Ureter (tissue), 1 donor: ENCODE results near the gene FGFR2. TPM values are rescaled to one million over a fixed set of nuclear protein-coding genes. Genes with fewer than 3 reads are reported as not detected.
"Not testable (repeated sequence)": the region's sequence is repeated elsewhere in the genome, so short reads cannot be mapped to it uniquely, and the experiment has no call there.

Source experiments
- DNase-seq: peaks from one replicate; pipeline ENCODE4 v3.0.0-alpha.2; 2020; ENCODE audit warnings: low spot score
- total RNA-seq: library from RNA; stranded (reverse); gene quantifications from one replicate; pipeline ENCODE4 v1.2.4, GENCODE V29; 2023
- donor health status: DM: yes; HTN: yes; CAD: no.

FGFR2 gene
- total RNA-seq, 1 donor from 2014 or later = 36.2 TPM

DNA sequence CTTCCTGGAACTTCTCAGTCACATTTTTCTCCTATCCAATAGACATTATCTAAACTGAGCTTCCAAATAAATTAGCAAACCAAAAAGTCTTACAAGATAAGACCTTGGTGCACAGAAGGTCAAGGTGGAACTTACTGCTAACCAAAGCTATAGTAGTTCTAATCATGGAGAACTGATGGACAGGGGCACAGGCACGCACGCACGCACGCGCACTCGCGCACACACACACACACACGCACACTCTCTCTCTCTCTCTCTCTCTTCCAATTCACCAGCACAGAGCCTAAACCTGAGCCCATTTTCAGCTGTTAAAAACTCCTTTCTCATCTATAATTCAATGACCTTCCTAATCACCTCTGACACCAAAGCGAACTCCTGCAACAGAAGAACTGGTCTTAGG lies 7.5 kb downstream of the FGFR2 start:
- no peak for DNase-seq

DNA sequence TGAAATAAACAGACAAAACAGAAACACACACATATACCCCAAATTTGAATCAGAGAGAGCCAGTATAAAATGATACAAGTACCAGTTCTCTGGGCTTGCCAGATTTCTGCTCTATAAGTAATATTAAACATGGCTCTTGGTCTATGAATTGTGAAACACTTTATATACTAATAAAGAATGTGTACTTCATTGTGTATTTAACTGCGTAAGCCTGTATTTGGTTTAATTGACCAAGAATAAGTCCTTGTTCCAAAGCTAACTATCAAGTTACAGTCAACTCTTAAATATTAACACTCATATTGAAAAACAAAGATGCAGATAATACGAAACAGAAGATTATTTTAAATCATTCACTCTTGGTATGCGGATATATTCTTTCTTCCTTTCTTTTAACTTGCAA lies 8.7 kb downstream of the FGFR2 start:
- no peak for DNase-seq

DNA sequence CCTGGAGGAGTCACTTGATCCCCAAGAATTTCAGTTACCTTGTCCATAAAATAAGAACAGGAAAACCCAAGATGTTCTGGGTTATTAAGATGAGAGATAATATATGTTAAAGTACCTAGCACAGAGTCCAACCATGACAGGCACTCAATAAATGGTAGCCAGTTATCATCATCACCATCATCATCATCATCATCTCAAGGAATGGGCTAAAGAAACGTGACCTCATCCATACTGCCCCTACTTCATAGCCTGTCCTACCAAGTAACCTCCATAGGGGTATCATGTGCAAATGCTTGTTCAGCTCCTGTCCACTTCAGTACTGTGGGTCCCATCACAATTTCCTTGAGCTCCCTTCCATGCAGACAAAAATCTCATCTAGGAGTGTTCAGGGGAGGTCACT lies 14.4 kb downstream of the FGFR2 start:
- DNase-seq = no peak

DNA sequence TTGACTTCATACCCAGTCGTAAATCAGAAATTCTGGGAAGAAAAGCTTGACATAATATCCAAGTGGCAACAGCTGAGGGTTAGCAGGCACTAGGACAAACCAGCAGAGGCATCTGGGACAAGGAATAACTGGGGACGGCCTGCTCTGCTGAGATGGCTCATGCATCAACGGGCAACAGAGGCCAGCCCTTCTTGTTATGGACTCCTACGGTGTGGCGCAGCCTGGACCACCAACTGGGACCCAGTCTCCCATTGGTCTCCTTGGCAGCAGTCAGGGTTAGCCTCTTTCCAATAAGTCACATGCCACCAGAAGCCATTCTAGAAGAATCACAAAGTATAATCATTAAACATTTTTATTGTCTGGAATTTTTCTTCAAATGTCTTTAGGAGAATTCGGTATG lies 15.0 kb downstream of the FGFR2 start:
- DNase-seq = no peak

DNA sequence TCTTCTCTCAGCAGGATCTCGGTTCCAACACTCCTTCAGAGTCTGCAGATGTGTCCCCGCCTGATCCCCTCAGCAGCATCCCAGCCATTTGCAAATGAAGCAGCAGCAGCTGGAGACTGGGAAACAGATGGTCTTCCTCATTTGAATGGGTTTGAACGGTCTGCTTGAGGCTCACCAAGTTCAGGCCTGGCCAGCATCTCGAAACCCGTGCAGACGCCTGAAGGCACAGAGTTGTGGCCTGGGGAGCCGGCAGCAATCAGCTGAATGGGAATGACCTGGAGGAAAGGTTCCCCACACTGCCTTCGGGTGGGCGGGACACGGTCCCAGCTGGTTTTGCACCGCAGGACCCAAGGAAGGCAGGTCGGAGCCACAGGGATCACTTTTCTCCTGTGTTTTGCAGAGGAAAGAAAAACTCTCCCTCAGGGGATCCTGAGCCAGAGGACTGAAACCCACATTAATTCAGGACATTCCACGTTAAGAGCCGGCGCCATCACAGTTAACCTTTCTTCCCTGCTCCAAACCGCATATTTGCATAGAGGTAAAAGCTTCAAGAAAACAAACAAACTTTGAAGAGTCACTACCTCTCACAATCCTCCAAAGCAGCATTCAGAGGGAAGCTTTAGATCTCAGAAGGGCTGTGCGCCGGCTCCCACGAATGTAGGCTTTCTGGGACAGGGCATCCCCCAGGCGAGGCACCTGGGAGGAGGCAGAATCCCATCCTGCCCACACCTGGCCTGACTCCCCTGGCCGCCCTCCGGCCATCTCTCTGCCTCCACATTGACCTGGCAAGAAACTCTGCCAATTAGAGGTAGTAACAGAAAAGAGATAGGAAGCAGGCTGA lies 17.7 kb downstream of the FGFR2 start:
- no peak for DNase-seq

DNA sequence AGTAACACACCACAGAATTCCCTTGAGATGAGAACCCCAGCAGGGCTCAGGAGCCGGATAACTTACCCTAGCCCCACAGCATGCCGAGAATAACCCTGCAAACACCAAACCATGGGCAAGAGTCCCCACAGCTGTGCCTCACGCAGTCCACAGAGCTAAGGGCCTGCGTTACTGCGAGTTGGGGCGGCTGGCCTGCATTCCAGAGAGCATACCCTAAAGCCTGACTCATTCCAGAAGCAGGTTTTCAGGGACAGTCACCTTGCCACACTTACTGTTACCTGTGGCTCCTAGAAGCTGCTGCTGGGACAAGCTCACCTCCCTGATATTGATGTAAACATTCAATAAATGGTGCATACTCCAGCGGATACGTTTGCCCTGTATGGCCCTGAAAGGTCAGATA lies 18.6 kb downstream of the FGFR2 start:
- DNase-seq = no peak

DNA sequence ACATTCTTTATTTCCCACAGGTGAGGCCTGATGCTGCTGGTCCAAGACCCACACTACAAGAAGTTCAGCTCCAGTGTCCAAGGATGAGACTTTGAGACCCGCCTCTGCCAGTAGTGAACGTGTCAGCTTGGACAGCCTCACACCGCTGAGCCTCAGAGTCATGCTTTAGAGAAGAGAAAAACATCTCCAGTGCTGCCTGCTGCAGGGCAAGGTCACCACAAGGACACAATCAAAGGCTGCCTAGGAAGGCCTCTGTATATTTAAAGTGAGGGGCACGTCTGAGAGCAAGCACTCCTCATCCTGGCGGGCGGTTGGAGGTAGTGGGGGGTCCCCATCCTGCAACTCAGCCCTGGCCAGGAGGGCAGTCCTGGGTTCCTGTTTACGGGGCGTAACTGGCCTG lies 19.3 kb downstream of the FGFR2 start:
- no peak for DNase-seq

DNA sequence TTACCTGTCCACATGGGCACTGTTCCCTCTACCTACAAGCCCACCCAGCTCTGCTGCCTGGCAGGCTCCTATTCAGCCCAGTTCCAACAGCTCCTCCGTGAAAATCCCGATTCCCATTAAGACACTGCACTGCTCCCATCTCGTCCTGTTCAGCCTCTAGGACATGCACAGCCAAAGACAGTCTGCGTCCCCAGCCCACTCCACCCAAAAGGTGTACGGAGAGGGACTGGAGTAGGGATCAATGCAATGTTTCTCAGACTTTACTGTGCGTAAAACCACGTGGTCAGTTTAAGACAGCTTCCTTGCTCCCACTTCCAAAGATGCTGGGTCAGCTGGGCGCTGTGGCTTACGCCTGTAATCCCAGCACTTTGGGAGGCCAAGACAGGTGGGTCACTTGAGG lies 19.9 kb downstream of the FGFR2 start:
- no peak for DNase-seq

DNA sequence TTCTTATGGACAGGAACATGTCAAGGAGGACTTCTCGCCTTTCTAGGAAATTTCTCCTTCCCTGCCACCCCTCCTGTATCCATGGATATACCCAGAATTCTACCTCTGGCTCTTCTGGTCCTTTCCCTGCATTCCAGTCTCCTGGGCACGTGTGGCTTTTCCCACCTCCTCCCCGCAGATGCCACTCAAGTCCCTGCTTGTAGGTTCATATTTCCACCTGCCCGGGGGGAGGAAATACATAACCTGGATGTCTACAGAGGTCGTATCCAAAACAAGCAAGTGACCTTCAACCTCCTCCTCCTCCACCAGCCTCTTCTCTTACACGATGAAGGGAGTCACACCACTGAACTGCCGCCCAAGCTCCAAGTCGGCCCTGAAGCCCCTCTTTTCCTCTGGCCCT lies 20.7 kb downstream of the FGFR2 start:
- DNase-seq = no peak

DNA sequence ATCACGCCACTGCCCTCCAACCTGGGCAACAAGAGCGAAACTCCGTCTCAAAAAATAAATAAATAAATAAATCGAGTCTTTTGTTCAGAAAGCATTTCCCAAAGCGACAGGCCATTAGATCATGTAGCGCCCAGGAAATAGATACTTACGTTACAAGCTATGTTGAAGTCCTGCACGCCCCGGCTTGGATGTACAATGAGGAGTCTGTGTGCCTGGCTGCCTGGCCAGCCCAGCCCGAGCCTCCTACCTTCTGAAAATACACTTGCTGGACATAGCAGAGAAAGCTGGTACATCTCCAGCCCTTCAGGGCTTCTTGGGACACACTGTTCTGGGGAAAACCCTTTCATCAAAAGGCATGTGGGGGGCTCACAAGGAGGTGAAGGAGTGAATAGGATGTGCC lies 22.1 kb downstream of the FGFR2 start:
- no peak for DNase-seq

DNA sequence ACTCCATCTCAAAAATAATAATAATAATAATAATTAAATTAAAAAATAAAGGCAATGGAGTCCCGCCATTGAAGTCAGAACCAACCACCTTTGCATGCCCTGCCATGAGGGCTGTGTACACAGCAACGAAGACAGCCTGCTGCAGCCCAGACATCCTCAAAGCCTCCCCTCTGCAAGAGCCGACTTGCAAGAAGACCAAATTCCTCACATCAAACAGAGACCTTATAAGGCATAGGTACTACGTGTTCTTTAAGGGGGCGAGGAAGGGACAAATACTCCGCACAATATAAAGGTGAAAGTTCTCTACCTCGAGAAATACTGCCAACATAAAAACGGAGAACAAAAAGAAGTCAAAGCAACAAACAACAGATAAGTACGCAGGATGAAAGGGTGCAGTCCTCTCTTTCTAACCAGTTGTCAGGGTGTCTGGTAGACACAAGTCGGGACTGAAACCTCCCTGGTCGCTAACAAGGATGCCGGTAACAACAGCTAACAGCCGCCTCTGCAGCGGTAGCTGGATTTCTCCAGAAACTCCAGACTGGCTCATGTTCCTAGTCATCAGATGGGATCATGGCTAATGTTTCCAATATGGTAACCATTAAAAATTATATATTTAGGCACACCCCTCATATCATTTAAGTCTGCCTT lies 23.6 kb downstream of the FGFR2 start:
- no peak for DNase-seq

DNA sequence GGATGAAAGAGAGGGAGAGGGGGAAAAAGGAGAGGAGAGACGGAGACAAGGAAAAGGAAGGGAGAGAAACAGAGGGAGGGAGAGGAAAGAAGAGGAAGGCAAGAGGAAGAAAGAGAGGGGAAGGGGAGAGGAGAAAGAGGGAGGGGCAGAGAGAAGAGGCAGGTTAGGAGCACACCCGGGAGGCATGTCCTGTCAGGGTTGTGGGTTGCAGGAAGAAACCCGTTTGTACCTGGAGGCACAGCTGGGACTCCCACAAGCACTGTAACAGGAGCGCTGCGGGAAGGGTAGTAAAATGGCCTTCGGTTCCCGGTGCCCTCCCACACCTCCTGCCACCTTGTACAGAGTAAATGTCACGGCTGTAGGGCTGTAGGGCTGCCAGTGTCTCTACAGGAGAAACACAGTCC lies 24.7 kb downstream of the FGFR2 start:
- DNase-seq = no peak

DNA sequence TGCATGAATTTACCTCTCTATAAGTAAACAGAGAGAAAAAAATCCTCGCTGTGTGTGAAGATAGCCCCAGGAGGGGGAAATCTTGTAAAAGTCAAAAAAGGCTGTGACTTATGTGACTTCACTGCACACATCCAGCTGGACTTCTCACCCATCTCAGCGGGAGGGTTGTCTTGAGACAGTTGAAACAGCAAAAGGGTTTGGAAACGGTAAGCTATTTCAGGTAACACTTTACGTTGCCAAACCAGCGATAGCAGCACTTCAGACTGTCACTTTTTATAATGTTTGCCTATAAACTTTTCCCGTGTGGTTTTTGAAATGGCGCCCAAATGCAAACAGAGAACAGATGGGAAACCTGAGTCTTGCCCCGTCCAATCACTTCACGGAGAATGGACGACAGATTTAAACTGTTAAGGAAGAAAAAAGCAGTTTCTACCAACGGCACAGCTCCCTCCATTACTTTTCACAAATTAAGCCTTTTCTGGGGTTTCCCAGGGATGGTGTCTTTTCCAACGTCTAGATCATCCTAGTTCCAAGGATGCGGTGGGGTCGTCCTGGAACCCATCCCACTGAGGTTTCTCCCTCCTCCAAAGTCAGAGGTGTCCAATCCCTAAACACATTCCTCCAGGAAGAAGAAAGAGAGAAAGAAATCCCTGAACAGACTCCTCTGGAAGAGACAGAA lies 25.2 kb downstream of the FGFR2 start:
- DNase-seq = no peak

DNA sequence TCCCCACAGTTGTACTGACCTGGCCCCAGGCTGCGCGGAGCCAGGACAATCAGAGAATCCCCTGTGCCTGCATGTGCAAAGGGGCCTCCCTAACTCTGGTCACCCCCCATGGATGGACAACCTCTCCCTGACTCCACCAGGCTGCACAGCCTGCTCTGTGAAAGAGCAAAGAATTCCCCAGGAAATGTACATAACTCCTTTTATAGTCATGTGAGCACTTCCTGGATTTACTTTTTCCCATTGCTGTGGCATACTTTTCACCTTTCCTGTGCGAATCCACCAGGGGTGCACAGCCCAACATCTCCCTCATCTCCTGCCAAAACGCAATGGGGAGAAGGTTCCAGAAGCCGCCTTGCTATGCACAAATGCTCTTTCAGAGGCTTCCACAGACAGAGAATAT lies 27.9 kb downstream of the FGFR2 start:
- DNase-seq = no peak

DNA sequence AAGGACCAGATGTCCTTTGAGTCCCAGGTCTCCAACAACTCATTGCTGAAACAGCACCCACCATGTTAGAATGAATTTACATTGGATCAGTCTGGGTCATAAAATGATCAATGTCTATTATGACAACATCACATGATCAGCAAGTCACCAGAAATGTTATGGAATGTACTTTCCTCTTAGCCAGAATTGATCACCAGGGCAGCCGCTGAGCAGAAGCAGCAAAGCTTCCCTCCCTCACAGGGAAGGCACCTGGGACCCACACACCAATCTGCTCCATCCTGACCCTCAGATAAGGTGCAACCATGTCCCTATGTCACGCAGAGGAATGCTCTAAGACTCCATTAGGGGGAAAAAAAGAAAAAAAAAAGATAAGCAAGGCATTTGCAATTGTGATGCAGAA lies 30.0 kb downstream of the FGFR2 start:
- DNase-seq = no peak

DNA sequence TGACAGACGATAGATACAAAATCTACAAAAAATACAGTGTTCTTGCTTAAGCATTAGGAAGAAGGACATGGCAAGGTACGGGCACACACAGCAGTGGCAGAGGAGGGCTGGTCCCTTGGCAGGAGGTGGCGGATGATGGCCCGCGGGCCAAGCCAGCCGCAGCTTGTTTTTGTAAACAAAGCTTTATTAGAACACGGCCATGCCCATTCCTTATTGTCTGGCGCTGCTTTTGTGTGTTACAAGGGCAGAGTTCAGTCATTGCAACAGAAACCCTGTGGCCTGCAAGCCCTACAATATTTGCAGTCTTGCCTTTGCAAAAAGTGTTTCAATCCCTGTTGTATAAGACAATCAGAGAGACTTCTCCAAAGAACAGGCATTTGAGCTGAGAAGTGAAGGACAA lies 30.7 kb downstream of the FGFR2 start:
- no peak for DNase-seq

DNA sequence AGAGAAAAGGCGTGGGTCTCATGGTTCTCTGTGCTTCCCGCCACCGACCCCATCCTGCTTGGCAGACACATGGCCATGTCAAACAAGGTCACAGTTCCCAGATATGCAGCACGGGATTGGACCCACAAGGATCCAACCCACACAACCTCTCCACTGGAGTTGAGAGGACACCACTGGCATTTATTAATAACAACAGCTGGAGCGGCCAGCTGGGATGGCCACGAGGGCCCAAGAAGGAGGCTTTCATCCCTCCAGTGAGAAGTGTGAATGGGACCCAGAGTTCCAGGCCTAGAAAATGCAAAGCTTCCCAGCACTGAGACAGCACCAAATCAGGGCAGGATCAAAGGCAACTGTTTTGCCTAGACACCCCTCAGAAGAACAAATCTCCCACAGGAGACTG lies 31.5 kb downstream of the FGFR2 start:
- no peak for DNase-seq

DNA sequence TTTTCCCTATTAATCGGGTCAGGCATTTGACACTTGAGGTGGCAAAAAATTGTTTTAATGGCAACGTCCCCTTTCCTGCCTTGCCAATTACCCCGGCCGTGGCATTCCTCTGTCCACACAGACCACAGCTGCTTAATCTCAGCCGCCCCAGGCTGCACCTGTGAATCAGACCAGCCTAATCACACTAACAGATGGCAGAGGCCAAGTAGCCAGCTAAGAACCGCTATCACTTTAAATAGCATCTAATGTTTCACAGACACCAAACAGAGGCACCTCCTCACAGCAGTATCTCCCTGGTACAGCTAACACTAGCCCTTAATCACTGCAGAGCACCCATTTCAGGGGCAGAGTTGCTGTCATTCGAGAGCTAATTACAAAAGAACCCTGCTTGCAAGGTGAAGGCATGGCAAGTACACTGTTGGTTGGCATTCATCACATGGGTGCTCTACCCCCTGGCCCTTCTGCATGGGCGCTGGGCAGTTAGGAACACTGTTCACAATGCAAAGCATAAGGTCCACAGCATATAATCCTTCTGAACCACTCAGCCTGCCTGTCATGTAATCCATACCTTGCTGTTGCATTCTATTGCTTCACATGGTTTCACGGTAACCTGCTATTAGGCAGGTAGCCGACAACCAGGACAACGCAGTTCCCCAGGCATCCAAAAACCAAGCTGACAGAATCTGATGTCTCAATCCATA lies 38.8 kb downstream of the FGFR2 start:
- DNase-seq = no peak

DNA sequence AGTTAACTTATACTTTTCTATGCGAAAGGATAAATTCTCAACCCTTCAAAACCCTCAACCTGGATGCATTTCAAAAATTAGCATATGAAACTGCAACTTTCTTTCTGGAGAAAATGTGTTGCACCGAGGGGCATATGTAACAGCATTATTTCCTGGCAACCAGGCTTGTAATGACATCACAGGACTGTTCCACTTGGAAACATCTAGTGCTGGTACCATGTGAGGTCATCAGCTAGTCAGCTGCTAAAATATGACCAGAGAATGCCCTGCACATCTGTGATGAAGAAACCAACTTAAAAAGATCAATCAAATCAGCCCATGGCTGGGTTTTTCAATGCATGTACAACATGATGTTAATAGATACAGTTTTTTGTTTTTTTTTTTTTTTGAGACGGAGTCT lies 40.0 kb downstream of the FGFR2 start:
- no peak for DNase-seq

DNA sequence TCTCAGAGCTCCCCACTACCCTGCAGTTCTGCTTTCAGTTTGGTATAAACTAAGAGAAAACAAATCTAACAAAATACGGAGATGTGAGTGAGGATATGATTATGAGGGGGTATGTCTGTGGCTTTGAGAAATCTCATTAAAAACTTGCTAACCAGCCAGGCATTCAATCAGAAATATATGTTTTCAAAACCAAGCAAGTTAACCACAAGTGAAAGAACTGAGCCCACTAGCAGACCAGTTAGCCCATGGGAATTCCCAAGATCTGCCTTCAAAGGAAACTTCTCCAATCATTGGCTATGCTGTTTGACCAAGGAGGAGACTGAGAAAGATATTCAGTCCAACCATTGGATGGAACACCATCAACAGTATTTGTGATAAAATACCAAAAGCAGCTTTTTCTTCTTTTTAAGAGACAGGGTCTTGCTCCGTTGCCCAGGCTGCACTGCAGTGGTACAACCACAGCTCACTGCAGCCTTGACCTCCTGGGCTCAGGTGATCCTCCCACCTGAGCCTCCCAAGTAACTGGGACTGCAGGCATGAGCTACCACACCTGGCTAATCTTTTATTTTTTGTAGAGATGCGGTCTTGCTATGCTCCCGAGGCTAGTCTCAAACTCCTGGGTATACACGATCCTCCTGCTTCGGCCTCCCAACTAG lies 41.2 kb downstream of the FGFR2 start:
- no peak for DNase-seq

DNA sequence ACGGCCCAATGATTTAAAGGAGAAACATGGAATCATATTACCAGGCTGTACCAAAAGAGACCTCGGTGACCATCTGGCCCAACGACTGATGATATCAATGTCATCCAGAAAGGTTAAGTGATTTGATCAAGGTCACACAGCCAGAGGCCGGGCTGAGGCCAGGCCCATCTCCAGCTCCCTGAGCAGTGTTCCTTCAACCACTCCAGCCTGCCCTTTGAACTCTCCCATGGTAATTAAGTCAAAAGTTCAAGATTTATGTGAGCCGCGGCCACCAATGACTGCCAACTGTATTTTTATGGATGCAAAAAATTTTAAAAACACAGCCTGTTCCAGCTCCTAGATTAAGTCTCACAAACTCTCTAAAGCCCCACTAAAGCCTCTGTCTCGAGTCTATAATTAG lies 41.8 kb downstream of the FGFR2 start:
- no peak for DNase-seq

DNA sequence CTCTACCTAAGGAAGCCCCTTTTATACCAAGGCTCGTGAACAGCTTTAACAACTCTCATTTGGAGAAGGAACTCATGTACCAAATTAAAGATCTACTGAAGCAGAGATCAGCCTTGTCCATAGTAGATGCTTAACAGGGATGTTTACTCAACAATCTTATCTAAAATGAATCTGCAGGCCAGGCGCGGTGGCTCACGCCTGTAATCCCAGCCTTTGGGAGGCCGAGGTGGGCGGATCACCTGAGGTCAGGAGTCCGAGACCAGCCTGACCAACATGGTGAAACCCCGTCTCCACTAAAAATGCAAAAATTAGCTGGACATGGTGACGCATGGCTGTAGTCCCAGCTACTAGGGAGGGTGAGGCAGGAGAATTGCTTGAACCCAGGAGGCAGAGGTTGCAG lies 43.3 kb downstream of the FGFR2 start:
- DNase-seq = not testable (repeated sequence)
